ENCODE measurements around the gene METTL27. TPM values are rescaled to one million over a fixed set of nuclear protein-coding genes. Genes with fewer than 3 reads are reported as not detected.

The METTL27 gene
- polyA plus RNA-seq (2011; rRNA removed) (1.1 and 1.5 TPM in 2 replicates), polyA minus RNA-seq (2011; rRNA and poly(A)+ RNA removed) (0.28 and 0.77 TPM in 2 replicates)

- ChIA-PET POLR2A (interaction anchor here (0.6 to 1.0 kb wide), 5 partner anchors 8 to 341 kb away, joined by 3 to 9 read pairs (median 4); no protein-coding TSS in a partner anchor), CTCF (interaction anchor here (0.6 to 2.0 kb wide), 6 partner anchors 9 to 31 kb away, joined by 3 to 5 read pairs (median 4); no protein-coding TSS in a partner anchor)
- no peaks in the 10 kb centered on the region for H3K27me3 ChIP-seq (ENCODE audit: control insufficient read depth, insufficient read depth, low read length)
- no peak for DNase-seq (ENCODE audit: low read depth)
- H3K36me3 ChIP-seq (ENCODE audit: control insufficient read depth, insufficient read depth, low read length) = no peaks in the 10 kb centered on the region
- TF ChIP-seq CTCF (IDR thresholded peaks at IDR 0.05; ENCODE audit: insufficient read depth, low read depth, low read length) = no peak
- peak within 1 kb of the TSS; percentile 74 for H3K4me3 ChIP-seq (ENCODE audit: low read depth, low read length)
Measured at GRCh38 chr7:73842067-73842976, at the start of gene METTL27. METTL27 (minus strand) TSS chr7:73842516; CDS start chr7:73842140, 376 bp downstream.

GRCh38 chr7:73891178-73891885 lies 49.0 kb upstream of the METTL27 start:
- Histone ChIP-seq H3K36me3 (ENCODE audit: control insufficient read depth, insufficient read depth, low read length) (no peaks in the 10 kb centered on the region), H3K4me3 (ENCODE audit: low read depth, low read length) (no peak overlapping the region), H3K27me3 (ENCODE audit: control insufficient read depth, insufficient read depth, low read length) (no peaks in the 10 kb centered on the region)
- TF ChIP-seq CTCF (IDR thresholded peaks at IDR 0.05; ENCODE audit: insufficient read depth, low read depth, low read length) = peak; percentile 29; the same call in 1 of the 2 replicates
- POLR2A ChIA-PET = interaction anchor here (0.6 to 0.9 kb wide), 2 partner anchors 10 to 373 kb away, joined by 3 read pairs; no protein-coding TSS in a partner anchor
- CTCF ChIA-PET = interaction anchor here (0.9 to 1.5 kb wide), 3 partner anchors 12 to 135 kb away, joined by 3 to 4 read pairs (median 3); no protein-coding TSS in a partner anchor
- DNase-seq (ENCODE audit: low read depth) = no peak

- ChIA-PET CTCF (interaction anchor here (1.3 to 2.5 kb wide), 3 partner anchors 11 to 136 kb away, joined by 3 to 6 read pairs (median 4); no protein-coding TSS in a partner anchor), POLR2A (interaction anchor here (0.6 kb wide), 1 partner anchor 372 kb away, joined by 3 read pairs; no protein-coding TSS in a partner anchor)
- no peak for DNase-seq (ENCODE audit: low read depth)
- Histone ChIP-seq H3K27me3 (ENCODE audit: control insufficient read depth, insufficient read depth, low read length) (no peaks in the 10 kb centered on the region), H3K36me3 (ENCODE audit: control insufficient read depth, insufficient read depth, low read length) (no peaks in the 10 kb centered on the region), H3K4me3 (ENCODE audit: low read depth, low read length) (no peak overlapping the region)
- no peak for TF ChIP-seq CTCF (IDR thresholded peaks at IDR 0.05; ENCODE audit: insufficient read depth, low read depth, low read length)
Measured at GRCh38 chr7:73890555-73891147, 48.3 kb upstream of the METTL27 start.

- H3K36me3 ChIP-seq (ENCODE audit: control insufficient read depth, insufficient read depth, low read length) = no peaks in the 10 kb centered on the region
- no peak for DNase-seq (ENCODE audit: low read depth)
- POLR2A ChIA-PET = no interaction called here
- TF ChIP-seq CTCF (IDR thresholded peaks at IDR 0.05; ENCODE audit: insufficient read depth, low read depth, low read length) = no peak
- CTCF ChIA-PET = interaction anchor here (1.3 to 2.5 kb wide), 2 partner anchors 12 to 138 kb away, joined by 3 to 6 read pairs; no protein-coding TSS in a partner anchor
- no peaks in the 10 kb centered on the region for H3K27me3 ChIP-seq (ENCODE audit: control insufficient read depth, insufficient read depth, low read length)
- no peak overlapping the region for H3K4me3 ChIP-seq (ENCODE audit: low read depth, low read length)
Measured at GRCh38 chr7:73888959-73889358, 46.6 kb upstream of the METTL27 start.
